ENCODE data around the gene OBSCN.

Gene OBSCN

DNA sequence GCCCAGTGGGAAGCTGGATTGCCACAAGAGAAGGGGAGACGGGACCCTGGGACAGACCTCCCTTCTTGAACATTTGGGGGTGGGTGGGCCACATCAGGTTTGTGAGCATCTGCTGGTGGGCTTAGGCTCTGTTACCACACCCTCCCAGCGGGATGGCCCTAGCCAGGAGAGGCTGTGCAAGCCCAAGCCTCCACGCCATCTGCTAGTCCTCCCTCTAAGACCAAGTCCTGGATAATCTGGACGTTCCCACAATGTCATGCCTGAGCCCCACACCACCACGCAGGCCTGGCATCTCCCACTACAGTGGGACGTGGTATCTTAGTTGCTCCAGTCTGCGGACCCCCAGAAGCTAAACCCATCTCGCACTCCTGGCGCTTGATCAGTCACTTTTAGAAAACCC lies 46.0 kb upstream of the OBSCN start:
- Histone ChIP-seq H2AFZ (ENCODE audit: low read length) (no peak overlapping the region), H3K9me3 (ENCODE audit: low read length) (no peaks in the 10 kb centered on the region), H3K9ac (ENCODE audit: low read length) (no peak overlapping the region), H3K36me3 (ENCODE audit: insufficient read depth, low read length) (no peaks in the 10 kb centered on the region), H3K4me1 (ENCODE audit: insufficient read depth, low read length, severe bottlenecking) (peaks cover 17% of the 10 kb centered on the region), H4K20me1 (ENCODE audit: insufficient read depth, low read length) (no peaks in the 10 kb centered on the region), H3K79me2 (ENCODE audit: insufficient read depth, low read length) (no peaks in the 10 kb centered on the region), H3K27me3 (ENCODE audit: insufficient read depth, low read length) (peaks cover 6% of the 10 kb centered on the region; the same call in 1 of the 2 replicates), H3K27ac (ENCODE audit: low read depth, low read length, poor library complexity, severe bottlenecking) (no peak overlapping the region), H3K4me3 (ENCODE audit: low read depth, low read length, poor library complexity, severe bottlenecking) (no peak overlapping the region), H3K9me2 (ENCODE audit: low read depth, low read length) (no peaks in the 10 kb centered on the region), H3K4me2 (ENCODE audit: low read length) (no peak overlapping the region), H3F3A (ENCODE audit: insufficient read depth, low read length) (no peaks in the 10 kb centered on the region)
- TF ChIP-seq, protein P1, sequence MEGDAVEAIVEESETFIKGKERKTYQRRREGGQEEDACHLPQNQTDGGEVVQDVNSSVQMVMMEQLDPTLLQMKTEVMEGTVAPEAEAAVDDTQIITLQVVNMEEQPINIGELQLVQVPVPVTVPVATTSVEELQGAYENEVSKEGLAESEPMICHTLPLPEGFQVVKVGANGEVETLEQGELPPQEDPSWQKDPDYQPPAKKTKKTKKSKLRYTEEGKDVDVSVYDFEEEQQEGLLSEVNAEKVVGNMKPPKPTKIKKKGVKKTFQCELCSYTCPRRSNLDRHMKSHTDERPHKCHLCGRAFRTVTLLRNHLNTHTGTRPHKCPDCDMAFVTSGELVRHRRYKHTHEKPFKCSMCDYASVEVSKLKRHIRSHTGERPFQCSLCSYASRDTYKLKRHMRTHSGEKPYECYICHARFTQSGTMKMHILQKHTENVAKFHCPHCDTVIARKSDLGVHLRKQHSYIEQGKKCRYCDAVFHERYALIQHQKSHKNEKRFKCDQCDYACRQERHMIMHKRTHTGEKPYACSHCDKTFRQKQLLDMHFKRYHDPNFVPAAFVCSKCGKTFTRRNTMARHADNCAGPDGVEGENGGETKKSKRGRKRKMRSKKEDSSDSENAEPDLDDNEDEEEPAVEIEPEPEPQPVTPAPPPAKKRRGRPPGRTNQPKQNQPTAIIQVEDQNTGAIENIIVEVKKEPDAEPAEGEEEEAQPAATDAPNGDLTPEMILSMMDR (IDR thresholded peaks at IDR 0.05; ENCODE audit: low read length), result no peak
- TF ChIP-seq EZH2 (IDR thresholded peaks at IDR 0.05; ENCODE audit: borderline replicate concordance, low read length), result no peak

DNA sequence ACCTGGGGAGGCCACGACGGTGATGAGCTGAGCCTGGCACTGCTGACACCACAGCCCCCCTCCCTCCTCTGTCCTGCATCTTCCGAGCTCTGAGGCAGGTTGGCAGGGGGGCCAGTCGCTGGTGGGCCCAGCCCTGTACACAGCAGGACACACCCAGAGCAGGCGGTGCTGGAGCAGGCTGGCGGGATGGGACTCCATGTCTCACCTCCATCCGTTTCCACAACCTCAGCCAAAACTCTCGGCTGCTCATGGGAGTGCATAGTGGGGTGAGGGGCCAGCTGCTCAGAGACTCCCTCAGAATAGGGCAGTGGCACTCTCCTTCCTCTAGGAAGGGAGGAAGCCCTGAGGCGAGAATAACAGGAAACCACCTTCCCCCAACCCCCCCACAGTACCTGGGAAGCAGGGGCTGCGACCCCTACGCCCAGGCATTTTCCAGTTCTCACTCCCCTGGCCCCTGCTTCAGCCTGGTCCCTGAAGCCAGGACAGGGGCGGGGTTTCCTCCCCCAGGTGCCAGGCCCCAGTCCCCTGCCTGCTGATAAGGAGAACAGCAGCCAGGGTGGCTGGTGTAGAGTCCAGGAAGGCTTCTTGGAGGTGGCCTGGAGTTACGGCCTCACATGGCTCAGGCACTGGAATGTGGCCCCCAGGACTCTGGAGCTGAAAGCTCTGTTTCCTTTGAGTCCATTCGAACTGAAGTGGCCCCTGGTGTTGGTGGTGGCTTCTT lies 45.4 kb upstream of the OBSCN start:
- Histone ChIP-seq H4K20me1 (ENCODE audit: insufficient read depth, low read length) (no peaks in the 10 kb centered on the region), H3K9me2 (ENCODE audit: low read depth, low read length) (no peaks in the 10 kb centered on the region), H3K27ac (ENCODE audit: low read depth, low read length, poor library complexity, severe bottlenecking) (no peak overlapping the region), H3K36me3 (ENCODE audit: insufficient read depth, low read length) (no peaks in the 10 kb centered on the region), H3K4me3 (ENCODE audit: low read depth, low read length, poor library complexity, severe bottlenecking) (no peak overlapping the region), H3K9ac (ENCODE audit: low read length) (no peak overlapping the region), H2AFZ (ENCODE audit: low read length) (no peak overlapping the region), H3K9me3 (ENCODE audit: low read length) (no peaks in the 10 kb centered on the region), H3F3A (ENCODE audit: insufficient read depth, low read length) (no peaks in the 10 kb centered on the region), H3K27me3 (ENCODE audit: insufficient read depth, low read length) (peaks cover 6% of the 10 kb centered on the region; the same call in 1 of the 2 replicates), H3K4me1 (ENCODE audit: insufficient read depth, low read length, severe bottlenecking) (peaks cover 20% of the 10 kb centered on the region), H3K4me2 (ENCODE audit: low read length) (no peak overlapping the region), H3K79me2 (ENCODE audit: insufficient read depth, low read length) (no peaks in the 10 kb centered on the region)
- TF ChIP-seq, protein P1 (IDR thresholded peaks at IDR 0.05; ENCODE audit: low read length), result no peak
- no peak for TF ChIP-seq EZH2 (IDR thresholded peaks at IDR 0.05; ENCODE audit: borderline replicate concordance, low read length)

DNA sequence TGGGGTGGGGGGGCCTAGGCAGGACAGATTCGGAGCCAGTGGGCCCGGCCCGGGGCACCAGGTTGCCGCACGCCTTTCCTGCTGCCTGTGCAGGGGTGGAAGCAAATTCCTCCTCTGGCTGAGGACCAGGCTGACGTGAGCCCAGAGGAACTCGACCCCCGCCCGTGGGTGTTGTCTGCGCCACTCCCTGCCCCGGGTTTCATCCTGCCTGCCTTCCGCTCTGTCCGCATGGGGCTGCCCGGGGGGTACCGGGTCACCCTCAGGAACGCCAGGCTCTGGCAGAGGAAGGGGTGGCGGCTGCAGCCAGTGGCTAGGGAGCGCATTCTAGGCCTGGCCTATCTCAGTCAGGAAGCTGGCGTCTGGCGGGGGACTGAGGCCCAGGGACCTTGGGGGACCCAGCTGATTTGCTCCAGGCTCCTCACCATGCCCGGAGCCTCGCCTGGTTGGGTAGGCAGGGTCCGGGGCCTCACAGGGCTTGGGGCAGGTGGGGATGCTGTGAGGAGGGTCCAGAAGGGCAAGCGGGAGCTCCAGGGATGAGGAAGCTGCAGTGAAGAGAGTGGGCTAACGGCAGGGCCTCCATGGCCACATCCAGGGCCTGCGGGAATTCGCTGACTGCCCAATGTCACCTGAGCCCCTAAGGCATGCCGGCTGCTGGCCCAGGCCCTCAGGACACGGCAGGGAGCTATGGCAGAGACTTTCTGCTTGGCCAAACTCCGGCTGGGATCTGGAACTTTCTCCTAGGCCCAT lies 44.7 kb upstream of the OBSCN start:
- no peaks in the 10 kb centered on the region for H3K79me2 ChIP-seq (ENCODE audit: insufficient read depth, low read length)
- no peaks in the 10 kb centered on the region for H3K9me3 ChIP-seq (ENCODE audit: low read length)
- H3K36me3 ChIP-seq (ENCODE audit: insufficient read depth, low read length), result no peaks in the 10 kb centered on the region
- no peak overlapping the region for H3K4me2 ChIP-seq (ENCODE audit: low read length)
- H4K20me1 ChIP-seq (ENCODE audit: insufficient read depth, low read length), result no peaks in the 10 kb centered on the region
- peaks cover 20% of the 10 kb centered on the region for H3K4me1 ChIP-seq (ENCODE audit: insufficient read depth, low read length, severe bottlenecking)
- H3K27ac ChIP-seq (ENCODE audit: low read depth, low read length, poor library complexity, severe bottlenecking), result no peak overlapping the region
- H3F3A ChIP-seq (ENCODE audit: insufficient read depth, low read length), result no peaks in the 10 kb centered on the region
- peaks cover 6% of the 10 kb centered on the region; the same call in 1 of the 2 replicates for H3K27me3 ChIP-seq (ENCODE audit: insufficient read depth, low read length)
- no peaks in the 10 kb centered on the region for H3K9me2 ChIP-seq (ENCODE audit: low read depth, low read length)
- no peak overlapping the region for H2AFZ ChIP-seq (ENCODE audit: low read length)
- H3K9ac ChIP-seq (ENCODE audit: low read length), result no peak overlapping the region
- H3K4me3 ChIP-seq (ENCODE audit: low read depth, low read length, poor library complexity, severe bottlenecking), result no peak overlapping the region
- TF ChIP-seq, protein P1 (IDR thresholded peaks at IDR 0.05; ENCODE audit: low read length), result no peak
- no peak for TF ChIP-seq EZH2 (IDR thresholded peaks at IDR 0.05; ENCODE audit: borderline replicate concordance, low read length)
